ENCODE measurements around the gene CAV2.

CAV2 gene

DNA sequence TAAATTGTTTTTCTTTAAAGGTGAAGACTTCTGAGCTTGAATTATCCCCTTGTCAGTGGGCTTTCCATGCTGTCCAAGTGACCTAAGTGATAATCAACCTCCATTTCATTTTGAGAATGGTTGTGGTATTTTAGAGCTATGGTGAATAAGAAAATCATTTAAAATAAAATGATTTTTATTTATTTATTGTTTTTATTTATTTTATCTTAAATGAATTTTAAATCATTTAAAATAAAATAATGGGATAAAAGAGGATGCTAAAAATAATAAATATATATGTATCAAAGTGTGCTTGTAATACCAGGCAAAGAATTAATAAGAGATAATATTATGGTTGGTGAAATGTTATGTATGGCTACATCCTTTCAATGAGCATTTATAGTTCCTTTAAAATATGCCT is 49.8 kb downstream of the CAV2 start:
- FAIRE-seq = no peak

DNA sequence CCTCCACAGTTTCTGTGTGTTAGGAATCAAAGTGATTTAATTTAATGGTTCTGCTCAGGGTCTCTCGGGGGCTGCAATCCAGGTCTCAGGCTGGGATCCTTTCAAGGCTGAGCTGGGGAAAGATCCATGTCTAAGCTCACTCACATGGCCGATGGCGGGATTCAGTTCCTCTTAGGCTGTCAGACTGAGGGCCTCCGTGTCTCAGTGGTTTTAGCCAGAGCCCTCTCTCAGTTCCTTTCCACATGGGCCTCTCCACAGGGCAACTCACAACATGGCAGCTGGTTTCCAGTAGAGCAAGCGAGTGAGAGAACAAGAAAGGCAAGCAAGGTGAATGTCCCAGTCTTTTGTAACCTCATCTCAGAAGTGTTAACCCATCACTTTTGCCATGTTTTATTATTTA is 52.2 kb downstream of the CAV2 start:
- no peak for FAIRE-seq

DNA sequence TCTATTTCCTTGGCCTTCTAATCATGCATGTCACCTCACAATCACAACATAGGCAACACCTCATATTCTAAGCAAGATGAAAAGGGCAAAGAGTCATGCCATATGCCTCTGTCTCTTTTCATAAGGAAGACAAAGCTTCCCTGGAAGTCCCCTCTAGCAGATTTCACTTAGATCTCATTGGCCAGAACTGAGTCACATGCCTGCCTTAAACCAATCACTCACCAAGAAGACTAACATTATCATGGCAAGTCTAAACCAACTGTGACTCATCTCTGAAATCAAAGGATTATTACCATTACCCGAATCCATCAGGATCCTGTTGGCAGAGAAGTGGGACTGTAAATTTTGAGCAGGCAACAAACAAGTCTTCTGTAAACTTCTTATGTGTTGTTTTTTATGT is 53.1 kb downstream of the CAV2 start:
- no peak for FAIRE-seq

DNA sequence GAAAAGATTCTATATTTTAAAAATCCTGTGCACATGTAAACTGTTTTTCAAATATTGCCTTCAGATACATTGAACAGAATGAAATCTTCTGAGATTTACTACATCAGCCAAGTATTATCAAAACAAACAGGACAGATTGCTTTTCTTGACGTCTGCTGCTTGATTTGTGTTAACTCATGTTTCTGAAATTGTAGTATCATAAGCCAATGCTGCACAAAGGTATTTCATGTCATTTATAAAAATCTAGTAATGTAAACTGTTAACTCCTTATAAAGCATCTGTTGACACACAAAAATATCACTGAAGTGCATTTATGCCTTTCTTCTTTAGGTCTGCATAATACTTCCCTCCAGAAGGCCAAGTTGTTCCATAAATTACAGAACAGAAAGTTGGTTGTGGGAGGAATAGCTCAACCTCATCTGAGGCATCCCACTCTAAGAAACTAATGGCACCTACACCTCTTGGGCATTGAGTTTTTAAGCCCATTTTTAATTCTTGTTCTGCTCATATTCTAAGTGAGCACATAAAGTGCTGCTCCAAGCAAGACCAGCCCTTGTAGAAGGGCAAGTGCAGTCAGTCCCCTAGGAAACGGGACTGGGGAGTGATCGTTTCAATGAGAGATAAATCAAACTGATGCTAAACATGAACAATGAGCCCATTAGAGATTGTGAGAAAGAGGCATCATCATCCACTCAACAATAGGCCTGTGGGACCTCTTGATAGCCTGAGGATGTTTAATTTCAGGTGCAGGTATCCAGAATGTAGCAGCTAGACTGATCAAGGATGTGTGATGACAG is 53.8 kb downstream of the CAV2 start:
- FAIRE-seq = no peak

DNA sequence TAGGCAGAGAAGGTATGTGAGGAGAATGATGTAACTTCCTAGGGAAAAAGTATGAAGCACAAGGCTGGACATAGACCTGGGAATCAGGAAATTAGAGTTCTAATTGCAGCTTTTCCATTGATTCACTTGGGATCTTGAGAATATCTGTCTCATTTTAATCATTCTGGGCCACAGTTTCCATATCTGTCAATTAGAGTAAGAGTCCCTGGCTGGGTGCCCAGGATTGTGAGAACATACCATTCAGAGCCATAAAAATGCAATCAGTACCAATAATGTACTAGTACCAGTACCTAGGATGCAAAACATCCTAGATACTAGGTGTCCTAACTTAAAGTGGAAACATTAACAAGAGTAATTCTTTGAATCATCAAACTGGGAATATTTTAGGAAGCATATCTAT is 54.9 kb downstream of the CAV2 start:
- no peak for FAIRE-seq

DNA sequence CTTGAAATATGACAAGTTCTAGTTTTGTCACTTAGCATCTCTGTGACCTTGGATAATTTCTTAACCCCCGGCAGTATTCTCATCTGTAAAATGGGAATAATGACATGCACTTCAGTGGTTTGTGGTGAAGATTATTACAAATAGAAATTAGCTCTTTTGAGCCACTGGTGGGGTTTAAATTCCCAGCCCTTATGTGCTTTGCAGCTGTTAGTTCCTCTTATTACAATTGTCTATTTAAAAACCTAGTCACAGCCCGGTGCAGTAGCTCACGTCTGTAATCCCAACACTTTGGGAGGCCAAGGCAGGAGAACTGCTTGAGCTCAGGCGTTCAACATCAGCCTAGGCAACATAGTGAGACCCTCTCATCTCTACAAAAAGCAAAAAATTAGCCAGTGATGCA is 55.4 kb downstream of the CAV2 start:
- FAIRE-seq = no peak

DNA sequence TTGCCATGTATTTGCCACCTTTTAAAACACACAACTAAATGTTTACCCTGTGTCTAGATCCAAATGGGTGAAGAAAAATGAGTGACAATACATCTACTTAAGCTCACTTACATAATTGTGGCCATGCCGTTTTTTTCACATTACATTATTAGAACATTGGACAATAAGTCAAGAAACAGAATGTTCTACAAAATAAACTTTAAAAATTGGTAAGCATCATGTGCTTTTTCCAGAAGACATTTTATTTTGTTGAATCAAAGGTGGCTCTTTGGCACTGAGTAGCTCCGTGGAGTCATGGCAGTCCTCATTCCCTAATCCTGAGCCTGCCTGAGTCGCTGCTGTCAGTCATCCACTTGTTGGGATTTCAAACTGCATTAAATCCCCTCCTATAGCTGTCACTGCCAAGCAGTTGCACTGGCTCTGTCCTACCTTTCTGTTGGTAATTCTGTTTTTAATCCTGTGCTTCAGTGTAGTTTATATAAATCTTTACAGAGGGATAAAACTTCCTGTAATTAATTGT is 57.6 kb downstream of the CAV2 start:
- no peak for FAIRE-seq

DNA sequence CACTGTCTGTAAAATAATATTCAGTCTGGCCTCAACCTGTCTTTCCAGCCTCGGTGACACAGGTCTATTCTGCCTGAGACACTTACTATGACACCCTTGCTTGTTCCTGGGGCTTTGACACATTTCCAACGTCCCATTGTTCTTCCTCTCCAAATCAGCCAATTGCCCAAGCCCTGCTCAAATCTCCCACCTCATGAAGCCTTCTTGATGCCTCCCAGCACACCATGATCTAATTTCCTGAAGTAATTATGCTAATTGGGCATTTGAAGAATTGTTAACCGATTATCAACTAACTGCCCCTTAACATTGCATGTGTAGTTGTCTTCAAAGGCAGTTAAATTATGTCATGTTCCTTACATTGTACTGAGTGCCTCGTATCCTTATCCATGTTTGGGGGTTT is 58.4 kb downstream of the CAV2 start:
- FAIRE-seq = no peak

Measured in colon (tissue), 2 donors.